ENCODE data around the gene ANKRD6.

ANKRD6 gene

GRCh38 chr6:89412071-89413005 is 20.6 kb upstream of the ANKRD6 start, which contains the start of gene RRAGD:
Gene RRAGD (minus strand): TSS chr6:89412273. CDS start chr6:89411993, 280 bp downstream.
- DNase-seq (ENCODE audit: extremely low spot score): peak; percentile 82
- no peak for TF ChIP-seq CTCF (IDR thresholded peaks at IDR 0.05; ENCODE audit: control extremely low read depth, extremely low read depth, low read depth, missing control alignments)
- CTCF ChIA-PET: interaction anchor here (1.2 to 6.8 kb wide), 6 partner anchors 10 to 45 kb away, joined by 3 to 35 read pairs (median 13); no protein-coding TSS in a partner anchor
- POLR2A ChIA-PET: interaction anchor here (0.7 kb wide), 1 partner anchor 13 kb away, joined by 3 read pairs; no protein-coding TSS in a partner anchor

- TF ChIP-seq CTCF (IDR thresholded peaks at IDR 0.05; ENCODE audit: control extremely low read depth, extremely low read depth, low read depth, missing control alignments): no peak
- ChIA-PET CTCF (interaction anchor here (1.2 to 6.8 kb wide), 5 partner anchors 10 to 41 kb away, joined by 3 to 35 read pairs (median 10); no protein-coding TSS in a partner anchor), POLR2A (no interaction called here)
- DNase-seq (ENCODE audit: extremely low spot score): no peak
These were observed 19.9 kb upstream of the ANKRD6 start for GRCh38 chr6:89413006-89413400.

GRCh38 chr6:89414215-89414614 is 18.7 kb upstream of the ANKRD6 start:
- no peak for DNase-seq (ENCODE audit: extremely low spot score)
- no peak for TF ChIP-seq CTCF (IDR thresholded peaks at IDR 0.05; ENCODE audit: control extremely low read depth, extremely low read depth, low read depth, missing control alignments)
- ChIA-PET POLR2A (no interaction called here), CTCF (interaction anchor here (1.1 to 6.8 kb wide), 5 partner anchors 9 to 89 kb away, joined by 3 to 35 read pairs (median 10); no protein-coding TSS in a partner anchor)

GRCh38 chr6:89415185-89415584 is 17.8 kb upstream of the ANKRD6 start:
- POLR2A ChIA-PET: no interaction called here
- DNase-seq (ENCODE audit: extremely low spot score): no peak
- CTCF ChIA-PET: interaction anchor here (0.9 to 6.8 kb wide), 7 partner anchors 10 to 48 kb away, joined by 3 to 35 read pairs (median 9); no protein-coding TSS in a partner anchor
- no peak for TF ChIP-seq CTCF (IDR thresholded peaks at IDR 0.05; ENCODE audit: control extremely low read depth, extremely low read depth, low read depth, missing control alignments)

GRCh38 chr6:89416796-89417195 is 16.2 kb upstream of the ANKRD6 start:
- ChIA-PET POLR2A (interaction anchor here (1.1 kb wide), 1 partner anchor 14 kb away, joined by 3 read pairs; no protein-coding TSS in a partner anchor), CTCF (interaction anchor here (1.2 to 6.5 kb wide), 8 partner anchors 13 to 194 kb away, joined by 3 to 35 read pairs (median 6); partner anchors contain the start of gene ANKRD6)
- no peak for TF ChIP-seq CTCF (IDR thresholded peaks at IDR 0.05; ENCODE audit: control extremely low read depth, extremely low read depth, low read depth, missing control alignments)
- no peak for DNase-seq (ENCODE audit: extremely low spot score)

GRCh38 chr6:89430201-89430962 is 2.6 kb upstream of the ANKRD6 start:
- ChIA-PET POLR2A (no interaction called here), CTCF (interaction anchor here (1.0 to 3.4 kb wide), 8 partner anchors 12 to 399 kb away, joined by 3 to 68 read pairs (median 6); no protein-coding TSS in a partner anchor)
- DNase-seq (ENCODE audit: extremely low spot score): no peak
- no peak for TF ChIP-seq CTCF (IDR thresholded peaks at IDR 0.05; ENCODE audit: control extremely low read depth, extremely low read depth, low read depth, missing control alignments)

All from GM10248 (cell line).